GM12865 (cell line): ENCODE measurements around the gene TNFAIP1.

Experiments used
- DNase-seq: peaks from one replicate; pipeline ENCODE4 v3.0.0; 2010; ENCODE audit warnings: low read depth
- H3K4me3 ChIP-seq: 2 replicates; pipeline ENCODE4 v1.5.1; 2011; ENCODE audit warnings: mild to moderate bottlenecking, low read depth, low read length, control low read depth
- CTCF ChIP-seq: IDR thresholded peaks from 2 replicates; pipeline ENCODE4 v1.5.1; 2011; ENCODE audit warnings: low read length, control low read depth, low read depth, inconsistent platforms; ENCODE audit not compliant: insufficient read depth; ENCODE audit errors: missing control alignments

The TNFAIP1 gene

DNA sequence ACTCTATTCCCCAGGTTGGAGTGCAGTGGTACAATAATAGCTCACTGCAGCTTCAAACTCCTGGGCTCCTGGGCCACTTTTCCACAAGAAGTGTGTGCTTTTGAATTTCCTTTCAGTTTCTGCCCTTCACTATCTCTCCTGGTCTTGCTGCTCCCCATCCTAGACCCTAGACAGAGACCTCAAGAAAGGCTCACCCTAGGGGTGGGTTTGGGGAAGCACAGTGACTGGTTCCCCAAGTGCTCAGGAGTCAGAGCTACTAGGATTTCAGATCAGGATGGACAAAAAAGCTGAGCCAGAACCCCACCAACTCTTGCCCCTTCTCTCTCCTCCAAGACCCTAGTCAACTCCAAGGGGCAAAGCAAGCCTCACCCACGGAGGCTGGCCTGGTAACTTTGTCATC, 31.0 kb downstream of the TNFAIP1 start:
- DNase-seq: no peak
- TF ChIP-seq CTCF: no peak
- no peak overlapping the region for H3K4me3 ChIP-seq

DNA sequence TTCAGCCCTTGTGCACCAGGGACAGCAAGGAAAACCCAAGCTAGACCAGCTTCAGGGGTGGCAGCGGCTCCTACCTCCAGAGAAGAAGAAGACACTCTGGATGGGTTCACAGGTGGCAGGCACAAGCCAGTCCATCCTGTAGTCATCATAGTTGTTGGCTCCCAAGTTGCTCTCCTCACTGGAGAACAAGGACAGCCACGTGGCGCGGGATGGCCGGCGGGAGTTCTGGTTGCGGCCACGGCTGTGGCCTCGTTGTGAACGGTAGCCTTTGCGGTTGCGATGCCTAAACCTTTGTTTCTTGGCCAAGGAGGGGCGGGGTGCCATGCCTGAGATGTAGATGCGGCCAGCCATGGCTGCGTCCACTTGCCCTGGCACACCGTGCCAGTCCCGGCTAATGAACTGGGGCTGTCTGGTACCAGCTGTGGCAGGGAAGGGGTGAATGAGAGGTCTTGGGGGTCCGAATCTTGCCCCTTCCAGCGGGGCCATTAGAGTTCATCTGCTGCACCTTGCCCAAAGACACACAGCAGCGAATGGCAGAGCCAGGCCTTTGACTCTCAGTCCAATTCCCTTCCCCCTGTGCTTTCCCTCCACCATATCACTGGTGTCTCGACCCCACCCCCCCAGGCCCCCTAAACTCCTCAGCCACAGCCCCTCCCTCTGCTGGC, 32.2 kb downstream of the TNFAIP1 start:
- no peak for TF ChIP-seq CTCF
- no peak for DNase-seq
- H3K4me3 ChIP-seq: no peak overlapping the region

DNA sequence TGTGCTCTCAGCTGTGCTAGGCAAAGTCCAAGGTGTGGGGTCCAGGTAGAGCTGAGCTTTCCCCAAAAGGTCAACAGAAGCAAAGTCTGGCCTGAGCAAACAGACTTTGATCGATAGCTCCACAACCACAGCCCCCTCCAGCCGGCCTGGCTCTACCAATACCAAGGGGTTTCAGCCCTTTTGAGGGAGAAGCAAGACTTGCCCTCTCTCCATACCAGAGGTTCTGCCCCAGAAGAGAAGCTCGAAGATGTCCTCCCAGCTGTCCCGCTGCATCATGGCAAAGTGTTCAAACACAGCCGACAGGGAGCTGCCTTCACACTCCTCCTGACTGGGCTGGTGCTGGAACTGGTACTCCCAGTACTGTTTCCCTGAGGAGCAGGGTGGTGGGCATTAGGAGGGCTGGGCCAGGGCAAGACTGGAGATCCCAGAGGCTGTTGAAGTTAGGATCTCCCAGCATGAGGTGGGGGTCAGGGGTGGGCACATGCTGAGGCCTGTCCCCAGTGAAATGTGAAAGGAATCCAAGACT, 32.8 kb downstream of the TNFAIP1 start:
- no peak for TF ChIP-seq CTCF

GRCh38 chr17:28368915-28369683, 33.5 kb downstream of the TNFAIP1 start:
- no peak for DNase-seq
- TF ChIP-seq CTCF: no peak
- no peak overlapping the region for H3K4me3 ChIP-seq

More for the DNA sequence above, 32.8 kb downstream of the TNFAIP1 start:
- H3K4me3 ChIP-seq: no peak overlapping the region
- no peak for DNase-seq

DNA sequence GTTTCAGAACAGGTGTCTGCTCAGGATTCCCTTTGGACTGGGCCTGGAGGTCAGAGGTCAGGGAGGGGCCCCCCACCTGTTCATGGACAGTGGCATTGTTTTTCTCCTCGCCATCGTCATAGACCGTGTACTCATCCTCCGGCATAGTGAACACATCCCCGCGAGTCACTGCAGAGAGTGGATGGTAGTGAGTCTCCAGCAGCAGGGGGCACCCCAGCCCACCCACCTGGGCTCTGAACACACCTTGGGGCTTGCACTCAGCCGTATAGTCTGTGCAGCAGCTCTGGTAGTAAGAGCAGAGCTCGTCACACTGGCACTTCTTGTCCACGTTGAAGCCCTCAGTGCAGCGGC, 34.1 kb downstream of the TNFAIP1 start:
- no peak for DNase-seq
- TF ChIP-seq CTCF: no peak
- H3K4me3 ChIP-seq: no peak overlapping the region

- TF ChIP-seq CTCF: no peak
- H3K4me3 ChIP-seq: peak within 1 kb of the TSS; percentile 76
- DNase-seq: no peak
These were observed 34.6 kb downstream of the TNFAIP1 start, which contains the start of gene VTN for GRCh38 chr17:28370035-28370743. VTN (minus strand) TSS chr17:28370307; CDS start chr17:28370203, 104 bp downstream.
